Endothelial cell of umbilical vein (primary cell): ENCODE data around the gene CRB1.

Source experiments
- EZH2 ChIP-seq: IDR thresholded peaks from 2 replicates; pipeline ENCODE4 v1.6.1; 2012; ENCODE audit warnings: borderline replicate concordance, low read depth, mild to moderate bottlenecking, moderate library complexity, low read length, inconsistent platforms; ENCODE audit not compliant: severe bottlenecking
- POLR2AphosphoS5 ChIP-seq: IDR thresholded peaks from 2 replicates; pipeline ENCODE4 v1.6.1; 2012; ENCODE audit warnings: low read depth, mild to moderate bottlenecking, control low read depth, low read length, moderate library complexity; ENCODE audit not compliant: insufficient read depth
- TF ChIP-seq, protein P1 (sequence below), 2 donors: IDR thresholded peaks; 1 replicate in 1 of 2; 2 replicates in 1 of 2; pipeline ENCODE4 v1.5.1; 2011; ENCODE audit warnings: low read length in 2 of 2, mild to moderate bottlenecking in 2 of 2, moderate library complexity in 2 of 2, control low read depth in 1 of 2, inconsistent platforms in 1 of 2, low read depth in 1 of 2; ENCODE audit not compliant: insufficient read depth in 1 of 2; ENCODE audit errors: extremely low read depth in 1 of 2
- TF ChIP-seq, protein P2 (sequence below): IDR thresholded peaks from 2 replicates; pipeline ENCODE4 v1.6.1; 2011; ENCODE audit not compliant: insufficient read depth, insufficient read length

DNA sequence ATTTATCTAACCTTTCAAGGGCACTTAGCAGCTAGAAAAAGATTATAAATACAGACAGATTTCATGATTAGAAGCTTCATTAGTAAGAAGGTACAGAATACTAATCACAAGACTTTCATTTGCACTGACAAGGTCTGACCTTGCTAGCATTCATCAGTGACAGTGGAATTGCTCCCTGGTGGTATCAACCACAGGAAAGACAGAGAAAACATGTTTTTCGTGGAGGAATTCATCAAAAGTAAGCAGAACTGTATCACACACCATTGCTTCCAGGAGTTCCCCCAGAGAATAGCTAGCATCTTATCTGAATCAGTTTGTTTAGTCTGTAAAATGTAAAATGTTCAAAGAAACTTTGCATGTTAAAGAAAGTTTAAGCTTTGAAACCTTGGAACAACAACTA is 20.6 kb upstream of the CRB1 start:
- TF ChIP-seq, protein P1, sequence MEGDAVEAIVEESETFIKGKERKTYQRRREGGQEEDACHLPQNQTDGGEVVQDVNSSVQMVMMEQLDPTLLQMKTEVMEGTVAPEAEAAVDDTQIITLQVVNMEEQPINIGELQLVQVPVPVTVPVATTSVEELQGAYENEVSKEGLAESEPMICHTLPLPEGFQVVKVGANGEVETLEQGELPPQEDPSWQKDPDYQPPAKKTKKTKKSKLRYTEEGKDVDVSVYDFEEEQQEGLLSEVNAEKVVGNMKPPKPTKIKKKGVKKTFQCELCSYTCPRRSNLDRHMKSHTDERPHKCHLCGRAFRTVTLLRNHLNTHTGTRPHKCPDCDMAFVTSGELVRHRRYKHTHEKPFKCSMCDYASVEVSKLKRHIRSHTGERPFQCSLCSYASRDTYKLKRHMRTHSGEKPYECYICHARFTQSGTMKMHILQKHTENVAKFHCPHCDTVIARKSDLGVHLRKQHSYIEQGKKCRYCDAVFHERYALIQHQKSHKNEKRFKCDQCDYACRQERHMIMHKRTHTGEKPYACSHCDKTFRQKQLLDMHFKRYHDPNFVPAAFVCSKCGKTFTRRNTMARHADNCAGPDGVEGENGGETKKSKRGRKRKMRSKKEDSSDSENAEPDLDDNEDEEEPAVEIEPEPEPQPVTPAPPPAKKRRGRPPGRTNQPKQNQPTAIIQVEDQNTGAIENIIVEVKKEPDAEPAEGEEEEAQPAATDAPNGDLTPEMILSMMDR (IDR thresholded peaks at IDR 0.05; ENCODE audit: extremely low read depth in 1 of 2, insufficient read depth in 1 of 2, low read depth in 1 of 2, low read length in 2 of 2), result no peak
- TF ChIP-seq, protein P2, sequence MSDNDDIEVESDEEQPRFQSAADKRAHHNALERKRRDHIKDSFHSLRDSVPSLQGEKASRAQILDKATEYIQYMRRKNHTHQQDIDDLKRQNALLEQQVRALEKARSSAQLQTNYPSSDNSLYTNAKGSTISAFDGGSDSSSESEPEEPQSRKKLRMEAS, result no peak
- TF ChIP-seq EZH2 (no peak), POLR2AphosphoS5 (no peak)
